Adrenal gland (tissue), 12 donors: Measurements from ENCODE around the gene RNF180. TPM values are rescaled to one million over a fixed set of nuclear protein-coding genes. Genes with fewer than 3 reads are reported as not detected.
"Not testable (repeated sequence)": the region's sequence is repeated elsewhere in the genome, so short reads cannot be mapped to it uniquely, and the experiment has no call there.

ENCODE experiments used
- DNase-seq, 7 donors: peaks; one replicate each; pipeline ENCODE4 v3.0.0-alpha.2; 2019 to 2020
- H3K27ac ChIP-seq, 5 donors: fragments of 200-600 bp; sonication (generic) in 4 of 5; 1 replicate in 3 of 5; 2 replicates in 2 of 5; pipeline versions ENCODE4 v1.5.1 to v1.8.0; 2016 to 2020; ENCODE audit warnings: mild to moderate bottlenecking in 1 of 5
- H3K27me3 ChIP-seq: fragments of 200-600 bp; 2 replicates; pipeline ENCODE4 v1.8.0; 2021
- H3K36me3 ChIP-seq, 2 donors: fragments of 200-600 bp; replicated peaks in 1 of 2; 1 replicate in 1 of 2; 2 replicates in 1 of 2; pipeline versions ENCODE4 v1.5.1 to v1.8.0; 2018 to 2022
- H3K4me1 ChIP-seq, 2 donors: fragments of 200-600 bp; replicated peaks in 1 of 2; 1 replicate in 1 of 2; 2 replicates in 1 of 2; pipeline versions ENCODE4 v1.5.1 to v1.8.0; 2018 to 2021
- H3K4me3 ChIP-seq, 4 donors: fragments of 200-600 bp; sonication (generic) in 3 of 4; one replicate each; pipeline ENCODE4 v1.5.1; 2016 to 2018
- H3K9me3 ChIP-seq, 3 donors: fragments of 200-600 bp; sonication (generic) in 1 of 3; replicated peaks in 1 of 3; 1 replicate in 2 of 3; 2 replicates in 1 of 3; pipeline versions ENCODE4 v1.5.1 to v1.8.0; 2016 to 2021
- CTCF ChIP-seq, 6 experiments: fragments of 450-650 bp in 4 of 6; fragments of 200-600 bp in 2 of 6; sonication (generic) in 1 of 6; IDR thresholded peaks; 1 replicate in 5 of 6; 2 replicates in 1 of 6; pipeline versions ENCODE4 v1.5.1 to v1.8.0; 2016 to 2021; ENCODE audit warnings: antibody characterized with exemption in 6 of 6, mild to moderate bottlenecking in 2 of 6, moderate library complexity in 1 of 6
- POLR2A ChIP-seq, 2 donors: fragments of 450-650 bp; IDR thresholded peaks; one replicate each; pipeline ENCODE4 v1.6.1; 2017; ENCODE audit warnings: antibody characterized with exemption in 2 of 2, mild to moderate bottlenecking in 2 of 2, moderate library complexity in 1 of 2
- WGBS, 4 donors: extraction: QIAGEN DNeasy Blood & Tissue Kit in 2 of 4; methylation state at CpG; one replicate each; pipeline versions ENCODE4 v1.1.5 to v1.1.7; 2013 to 2017; 5-methylcytosine and 5-hydroxymethylcytosine counted together
- intact Hi-C, 2 donors: fragments of 100-400 bp; cut with DNase I; formaldehyde crosslinking; loops; one replicate each; pipeline versions ENCODE4 v1.14.1 to v1.15.0; 2022 to 2023
- polyA plus RNA-seq, 3 donors: library from polyadenylated mRNA; stranded (reverse); fragments of 200-250 nt in 2 of 3; fragments of 350-450 nt in 1 of 3; fragmentation: Illumina TruSeq in 1 of 3; extraction: RNeasy Lipid Tissue Mini Kit (QIAGEN cat#74804) in 1 of 3; gene quantifications; one replicate each; pipeline ENCODE4 v1.2.3, GENCODE V29; 2013 to 2014
- total RNA-seq, 9 donors: library from RNA; depleted of rRNA in 4 of 9; stranded (reverse); fragments of >200 nt in 4 of 9; fragments of 120-200 nt in 1 of 9; fragmentation: NEBNext Ultra II Directional in 1 of 9; extraction: Animal tissue kit (Norgen Biotek cat#: 25700) in 1 of 9; gene quantifications; one replicate each; pipeline versions ENCODE4 v1.1.0 to v1.2.4, GENCODE V29; 2013 to 2023
- donor health status: healthy with polysubstance abuse.
- donor health status: Bipolar disorder and iron deficiency.
- donor health status: DM: yes; HTN: yes; CAD: no.
- donor health status: DM: no; HTN: no; CAD: no.
- donor health status: DM: no; HTN: no; CAD: no.
- donor health status: DM: yes; HTN: yes; CAD: no.

RNF180 gene
- total and polyA plus RNA-seq, 12 donors = 1.5 to 21.7 (median 9.2) TPM

GRCh38 chr5:64221911-64222310, 56.3 kb downstream of the RNF180 start:
- intact Hi-C loops = loop anchor here in 1 of 2 donors (10.0 kb wide), 1 partner anchor 563 kb away; no protein-coding TSS in a partner anchor
- no peaks in the 10 kb centered on the region for H3K27me3 ChIP-seq

GRCh38 chr5:64225286-64225981, 59.8 kb downstream of the RNF180 start:
- 97 to 100% (median 98%) methylated on average over 8 to 50 of the region's 50 CpGs for WGBS, 4 donors
- intact Hi-C loops = loop anchor here (5.0 to 10.0 kb wide), 3 partner anchors 387 to 559 kb away; no protein-coding TSS in a partner anchor
- not testable (repeated sequence) for H3K9me3 ChIP-seq

More at GRCh38 chr5:64221911-64222310, 56.3 kb downstream of the RNF180 start:
- Histone ChIP-seq H3K4me3 (no peak overlapping the region), H3K36me3 (no peaks in the 10 kb centered on the region), H3K27ac (no peak overlapping the region), H3K4me1 (no peaks in the 10 kb centered on the region), H3K9me3 (no peaks in the 10 kb centered on the region)
- DNase-seq = no peak
- no peak for TF ChIP-seq POLR2A (IDR thresholded peaks at IDR 0.05)
- no peak for TF ChIP-seq CTCF (IDR thresholded peaks at IDR 0.05)
- WGBS, 4 donors = 93 to 98% (median 96%) methylated on average over 1 of the region's 1 CpG

GRCh38 chr5:64227131-64227537, 61.5 kb downstream of the RNF180 start:
- not testable (repeated sequence) for H3K27ac ChIP-seq, DNase-seq, H3K9me3 ChIP-seq, H3K4me1 ChIP-seq, H3K4me3 ChIP-seq, H3K36me3 ChIP-seq, H3K27me3 ChIP-seq
- intact Hi-C loops = loop anchor here (5.0 to 10.0 kb wide), 3 partner anchors 385 to 558 kb away; no protein-coding TSS in a partner anchor
- WGBS, 4 donors = 94 to 98% (median 97%) methylated on average over 3 to 7 of the region's 7 CpGs

More at GRCh38 chr5:64225286-64225981, 59.8 kb downstream of the RNF180 start:
- not testable (repeated sequence) for DNase-seq, H3K36me3 ChIP-seq, H3K4me3 ChIP-seq, H3K27ac ChIP-seq, H3K27me3 ChIP-seq, H3K4me1 ChIP-seq

- no peaks in the 10 kb centered on the region for H3K9me3 ChIP-seq
- 0 to 3% (median 1%) methylated on average over 4 of the region's 4 CpGs for WGBS, 4 donors
- H3K27me3 ChIP-seq = no peaks in the 10 kb centered on the region
- H3K27ac ChIP-seq = no peak overlapping the region
- no peak overlapping the region for H3K4me3 ChIP-seq
- intact Hi-C loops = loop anchor here (5.0 to 10.0 kb wide), 3 partner anchors 383 to 556 kb away; no protein-coding TSS in a partner anchor
- no peak for DNase-seq
- peaks cover 0 to 5% of the 10 kb centered on the region in 2 donors for H3K4me1 ChIP-seq
- no peaks in the 10 kb centered on the region for H3K36me3 ChIP-seq
- TF ChIP-seq POLR2A (IDR thresholded peaks at IDR 0.05) (no peak), CTCF (IDR thresholded peaks at IDR 0.05) (peak; percentile 55 to 80 (median 72))
These were observed 63.6 kb downstream of the RNF180 start for GRCh38 chr5:64229163-64229774.

GRCh38 chr5:64260756-64261155, 95.1 kb downstream of the RNF180 start:
- no peaks in the 10 kb centered on the region for H3K27me3 ChIP-seq
- no peak overlapping the region for H3K27ac ChIP-seq
- no peak for DNase-seq
- H3K4me3 ChIP-seq = no peak overlapping the region
- H3K36me3 ChIP-seq = no peaks in the 10 kb centered on the region
- 43 to 51% (median 46%) methylated on average over 1 of the region's 1 CpG for WGBS, 4 donors
- no peak for TF ChIP-seq CTCF (IDR thresholded peaks at IDR 0.05)
- no peak for TF ChIP-seq POLR2A (IDR thresholded peaks at IDR 0.05)
- intact Hi-C loops = no loop called here
- no peaks in the 10 kb centered on the region for H3K9me3 ChIP-seq
- no peaks in the 10 kb centered on the region for H3K4me1 ChIP-seq
